GM12878 (cell line): ENCODE measurements around the gene TRAF2.

Experiments used
- BHLHE40 ChIP-seq, 2 experiments: fragments of 450-650 bp in 1 of 2; IDR thresholded peaks; 2 replicates each; pipeline ENCODE4 v1.6.1; 2011 to 2017; ENCODE audit warnings: low read depth in 2 of 2, borderline replicate concordance in 1 of 2, improper control_type of control experiment in 1 of 2, low read length in 1 of 2, mild to moderate bottlenecking in 1 of 2
- HDAC2 ChIP-seq: fragments of 200-600 bp; sonication (generic); IDR thresholded peaks from 2 replicates; pipeline ENCODE4 v1.6.1; 2017
- NFYA ChIP-seq: IDR thresholded peaks from 2 replicates; pipeline ENCODE4 v1.6.1; 2011; ENCODE audit warnings: low read depth, mild to moderate bottlenecking, low read length, improper control_type of control experiment, borderline replicate concordance
- NFYB ChIP-seq: IDR thresholded peaks from 2 replicates; pipeline ENCODE4 v1.6.1; 2011; ENCODE audit warnings: low read depth, mild to moderate bottlenecking, low read length, improper control_type of control experiment, moderate library complexity; ENCODE audit not compliant: insufficient read depth
- PKNOX1 ChIP-seq: fragments of 450-650 bp; IDR thresholded peaks from 2 replicates; pipeline ENCODE4 v1.6.1; 2016; ENCODE audit warnings: mild to moderate bottlenecking
- RFX5 ChIP-seq: IDR thresholded peaks from 2 replicates; pipeline ENCODE4 v1.6.1; 2011; ENCODE audit warnings: low read depth, low read length, improper control_type of control experiment
- TAF1 ChIP-seq: IDR thresholded peaks from 2 replicates; pipeline ENCODE4 v1.6.1; 2011; ENCODE audit warnings: mild to moderate bottlenecking, low read depth, low read length, borderline replicate concordance
- USF1 ChIP-seq: IDR thresholded peaks from 2 replicates; pipeline ENCODE4 v1.6.1; 2011; ENCODE audit warnings: borderline replicate concordance, low read depth, mild to moderate bottlenecking, moderate library complexity, mixed read lengths, low read length; ENCODE audit not compliant: insufficient read depth; ENCODE audit errors: extremely low read length
- TF ChIP-seq, protein P1 (sequence below), 3 experiments: IDR thresholded peaks in 2 of 3; conservative IDR thresholded peaks in 1 of 3; 2 replicates each; pipeline ENCODE4 v1.5.1; 2011; ENCODE audit warnings: low read depth in 3 of 3, low read length in 3 of 3, mild to moderate bottlenecking in 3 of 3, control low read depth in 2 of 3, moderate library complexity in 2 of 3, inconsistent platforms in 1 of 3, mixed read lengths in 1 of 3; ENCODE audit not compliant: control insufficient read depth in 2 of 3, insufficient read depth in 1 of 3; ENCODE audit errors: extremely low read depth in 1 of 3
- TF ChIP-seq, protein P2 (sequence below): fragments of 450-650 bp; formaldehyde crosslinking; IDR thresholded peaks from 2 replicates; pipeline ENCODE4 v1.4.0; 2020; ENCODE audit warnings: mild to moderate bottlenecking, moderate library complexity

GRCh38 chr9:136954270-136955083 is 68.2 kb downstream of the TRAF2 start:
- TF ChIP-seq, protein P1, sequence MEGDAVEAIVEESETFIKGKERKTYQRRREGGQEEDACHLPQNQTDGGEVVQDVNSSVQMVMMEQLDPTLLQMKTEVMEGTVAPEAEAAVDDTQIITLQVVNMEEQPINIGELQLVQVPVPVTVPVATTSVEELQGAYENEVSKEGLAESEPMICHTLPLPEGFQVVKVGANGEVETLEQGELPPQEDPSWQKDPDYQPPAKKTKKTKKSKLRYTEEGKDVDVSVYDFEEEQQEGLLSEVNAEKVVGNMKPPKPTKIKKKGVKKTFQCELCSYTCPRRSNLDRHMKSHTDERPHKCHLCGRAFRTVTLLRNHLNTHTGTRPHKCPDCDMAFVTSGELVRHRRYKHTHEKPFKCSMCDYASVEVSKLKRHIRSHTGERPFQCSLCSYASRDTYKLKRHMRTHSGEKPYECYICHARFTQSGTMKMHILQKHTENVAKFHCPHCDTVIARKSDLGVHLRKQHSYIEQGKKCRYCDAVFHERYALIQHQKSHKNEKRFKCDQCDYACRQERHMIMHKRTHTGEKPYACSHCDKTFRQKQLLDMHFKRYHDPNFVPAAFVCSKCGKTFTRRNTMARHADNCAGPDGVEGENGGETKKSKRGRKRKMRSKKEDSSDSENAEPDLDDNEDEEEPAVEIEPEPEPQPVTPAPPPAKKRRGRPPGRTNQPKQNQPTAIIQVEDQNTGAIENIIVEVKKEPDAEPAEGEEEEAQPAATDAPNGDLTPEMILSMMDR (IDR thresholded peaks at IDR 0.05 in 2 of 3, conservative IDR thresholded peaks at IDR 0.05 in 1 of 3; ENCODE audit: control insufficient read depth in 2 of 3, extremely low read depth in 1 of 3, insufficient read depth in 1 of 3, low read depth in 3 of 3, low read length in 3 of 3), result no peak
- TF ChIP-seq, protein P2, sequence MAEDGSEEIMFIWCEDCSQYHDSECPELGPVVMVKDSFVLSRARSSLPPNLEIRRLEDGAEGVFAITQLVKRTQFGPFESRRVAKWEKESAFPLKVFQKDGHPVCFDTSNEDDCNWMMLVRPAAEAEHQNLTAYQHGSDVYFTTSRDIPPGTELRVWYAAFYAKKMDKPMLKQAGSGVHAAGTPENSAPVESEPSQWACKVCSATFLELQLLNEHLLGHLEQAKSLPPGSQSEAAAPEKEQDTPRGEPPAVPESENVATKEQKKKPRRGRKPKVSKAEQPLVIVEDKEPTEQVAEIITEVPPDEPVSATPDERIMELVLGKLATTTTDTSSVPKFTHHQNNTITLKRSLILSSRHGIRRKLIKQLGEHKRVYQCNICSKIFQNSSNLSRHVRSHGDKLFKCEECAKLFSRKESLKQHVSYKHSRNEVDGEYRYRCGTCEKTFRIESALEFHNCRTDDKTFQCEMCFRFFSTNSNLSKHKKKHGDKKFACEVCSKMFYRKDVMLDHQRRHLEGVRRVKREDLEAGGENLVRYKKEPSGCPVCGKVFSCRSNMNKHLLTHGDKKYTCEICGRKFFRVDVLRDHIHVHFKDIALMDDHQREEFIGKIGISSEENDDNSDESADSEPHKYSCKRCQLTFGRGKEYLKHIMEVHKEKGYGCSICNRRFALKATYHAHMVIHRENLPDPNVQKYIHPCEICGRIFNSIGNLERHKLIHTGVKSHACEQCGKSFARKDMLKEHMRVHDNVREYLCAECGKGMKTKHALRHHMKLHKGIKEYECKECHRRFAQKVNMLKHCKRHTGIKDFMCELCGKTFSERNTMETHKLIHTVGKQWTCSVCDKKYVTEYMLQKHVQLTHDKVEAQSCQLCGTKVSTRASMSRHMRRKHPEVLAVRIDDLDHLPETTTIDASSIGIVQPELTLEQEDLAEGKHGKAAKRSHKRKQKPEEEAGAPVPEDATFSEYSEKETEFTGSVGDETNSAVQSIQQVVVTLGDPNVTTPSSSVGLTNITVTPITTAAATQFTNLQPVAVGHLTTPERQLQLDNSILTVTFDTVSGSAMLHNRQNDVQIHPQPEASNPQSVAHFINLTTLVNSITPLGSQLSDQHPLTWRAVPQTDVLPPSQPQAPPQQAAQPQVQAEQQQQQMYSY (CRISPR knock-in tag), result no peak
- TF ChIP-seq PKNOX1 (no peak), RFX5 (no peak), TAF1 (no peak), HDAC2 (no peak), USF1 (no peak), NFYB (no peak), BHLHE40 (IDR thresholded peaks at IDR 0.05; ENCODE audit: borderline replicate concordance in 1 of 2, low read depth in 2 of 2, low read length in 1 of 2) (no peak), NFYA (no peak)
